IPS-NIHi7 (cell line): ENCODE measurements around the gene HHEX.
"Not testable (repeated sequence)": the region's sequence is repeated elsewhere in the genome, so short reads cannot be mapped to it uniquely, and the experiment has no call there.

Source experiments
- DNase-seq: peaks from one replicate; pipeline ENCODE4 v3.0.0; 2012; ENCODE audit warnings: mixed read lengths; ENCODE audit errors: extremely low spot score

Gene HHEX

DNA sequence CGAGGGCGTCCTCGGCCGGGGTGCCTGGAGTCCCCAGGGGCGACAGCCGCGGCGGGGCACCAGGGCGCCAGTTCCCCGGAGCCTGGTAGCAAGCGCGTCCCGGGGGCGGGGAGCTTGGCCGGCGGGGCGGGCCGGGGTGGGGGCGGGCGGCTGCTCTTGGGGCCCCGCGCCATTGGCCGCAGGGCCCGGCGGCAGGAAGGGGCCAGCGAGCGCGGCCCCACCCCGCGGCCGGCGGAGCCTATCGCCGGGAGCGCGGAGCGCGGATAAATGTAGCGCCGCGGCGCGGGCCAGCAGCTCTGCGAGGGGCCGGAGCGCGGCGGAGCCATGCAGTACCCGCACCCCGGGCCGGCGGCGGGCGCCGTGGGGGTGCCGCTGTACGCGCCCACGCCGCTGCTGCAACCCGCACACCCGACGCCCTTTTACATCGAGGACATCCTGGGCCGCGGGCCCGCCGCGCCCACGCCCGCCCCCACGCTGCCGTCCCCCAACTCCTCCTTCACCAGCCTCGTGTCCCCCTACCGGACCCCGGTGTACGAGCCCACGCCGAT, at the start of gene HHEX:
Gene HHEX, plus strand, starts transcription at position 293 of the 548 bp plus-strand sequence. Its CDS starts 32 bp downstream, at position 325.
- peak; percentile 69 for DNase-seq

DNA sequence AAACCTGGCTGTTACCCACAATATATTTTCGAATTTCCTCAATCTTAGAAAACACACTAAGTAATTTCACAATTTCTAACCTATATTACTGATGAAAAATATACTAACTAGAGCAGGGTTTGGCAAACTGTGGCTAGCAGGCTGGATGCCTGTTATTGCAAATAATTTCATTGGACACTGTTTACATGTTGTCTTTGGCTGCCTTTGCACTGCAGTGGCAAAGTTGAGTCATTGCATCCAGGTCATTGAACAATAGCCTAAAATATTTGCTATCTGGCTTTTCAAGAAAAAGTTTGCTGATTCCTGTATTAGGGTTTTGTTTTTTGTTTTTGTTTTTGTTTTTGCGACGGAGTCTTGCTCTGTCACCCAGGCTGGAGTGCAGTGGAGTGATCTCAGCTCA, 49.6 kb upstream of the HHEX start:
- no peak for DNase-seq

DNA sequence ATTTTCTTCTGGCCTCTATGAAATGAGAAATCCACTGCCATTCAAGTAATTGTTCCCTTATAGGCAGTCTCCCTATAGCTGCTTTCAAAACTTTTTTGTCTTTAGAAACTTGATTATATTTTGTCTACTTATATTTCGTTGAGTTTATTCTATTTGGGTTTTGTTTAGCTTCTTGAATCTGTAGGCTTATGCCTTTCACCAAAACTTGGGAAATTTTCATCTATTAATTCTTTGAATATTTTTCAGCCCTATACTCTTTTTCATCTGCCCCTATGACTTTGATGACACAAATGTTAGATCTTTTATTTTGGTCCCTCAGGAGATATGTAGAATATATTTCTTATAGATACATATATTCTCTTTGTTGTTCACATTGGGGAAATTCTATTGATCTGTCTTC, 48.3 kb upstream of the HHEX start:
- DNase-seq = no peak

DNA sequence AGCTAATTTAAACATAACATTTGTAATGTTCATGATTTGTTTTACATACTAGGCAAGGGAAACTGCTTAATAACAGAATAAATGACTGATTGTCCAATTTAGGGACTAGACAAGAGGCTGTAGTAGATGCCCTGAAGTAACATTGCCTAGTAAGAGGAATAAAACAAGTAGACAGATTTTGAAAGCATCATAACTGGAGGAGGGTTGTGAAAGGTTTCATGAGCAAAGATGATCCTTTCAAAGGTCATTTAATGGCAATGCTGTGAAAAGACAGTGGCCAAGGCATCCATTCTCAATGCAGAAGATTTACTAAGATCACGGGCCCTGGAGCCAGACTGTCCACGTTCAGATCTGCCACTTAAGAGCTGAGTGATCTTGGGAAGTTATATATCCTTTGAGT, 44.8 kb upstream of the HHEX start:
- DNase-seq = no peak

DNA sequence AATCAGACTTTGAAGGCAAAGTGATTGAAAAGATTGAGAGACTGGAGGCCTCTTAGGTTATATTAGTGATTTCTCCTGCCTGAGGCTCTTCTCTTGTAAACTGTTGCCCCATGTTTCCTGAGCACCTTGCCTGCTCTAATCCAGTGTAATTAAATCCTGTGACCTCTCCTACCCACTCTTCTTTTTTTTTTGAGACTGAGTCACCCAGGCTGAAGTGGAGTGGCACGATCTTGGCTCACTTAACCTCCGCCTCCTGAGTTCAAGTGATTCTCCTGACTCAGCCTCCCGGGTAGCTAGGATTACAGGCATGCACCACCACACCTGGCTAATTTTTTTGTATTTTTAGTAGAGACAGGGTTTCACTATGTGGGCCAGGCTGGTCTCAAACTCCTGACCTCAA, 38.9 kb upstream of the HHEX start:
- not testable (repeated sequence) for DNase-seq

DNA sequence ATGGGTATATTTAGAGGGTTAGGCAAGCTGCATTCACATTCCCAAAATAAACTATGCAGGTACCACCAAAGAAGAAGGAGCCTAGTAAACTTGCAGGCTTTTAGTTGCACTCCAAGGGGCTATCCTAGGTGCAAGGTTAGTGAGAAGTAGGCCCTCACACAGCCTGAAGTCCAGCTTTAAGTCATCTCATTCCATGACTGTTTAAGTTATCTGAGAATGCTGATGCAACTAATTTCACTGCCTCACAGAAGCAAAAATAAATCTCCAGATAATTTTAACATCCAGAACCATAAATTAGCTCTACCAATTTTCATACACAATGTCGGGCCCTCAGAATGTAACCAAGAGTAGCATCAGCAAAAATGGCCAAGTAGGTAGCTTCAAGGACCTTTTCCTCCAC, 34.3 kb upstream of the HHEX start:
- DNase-seq = no peak

DNA sequence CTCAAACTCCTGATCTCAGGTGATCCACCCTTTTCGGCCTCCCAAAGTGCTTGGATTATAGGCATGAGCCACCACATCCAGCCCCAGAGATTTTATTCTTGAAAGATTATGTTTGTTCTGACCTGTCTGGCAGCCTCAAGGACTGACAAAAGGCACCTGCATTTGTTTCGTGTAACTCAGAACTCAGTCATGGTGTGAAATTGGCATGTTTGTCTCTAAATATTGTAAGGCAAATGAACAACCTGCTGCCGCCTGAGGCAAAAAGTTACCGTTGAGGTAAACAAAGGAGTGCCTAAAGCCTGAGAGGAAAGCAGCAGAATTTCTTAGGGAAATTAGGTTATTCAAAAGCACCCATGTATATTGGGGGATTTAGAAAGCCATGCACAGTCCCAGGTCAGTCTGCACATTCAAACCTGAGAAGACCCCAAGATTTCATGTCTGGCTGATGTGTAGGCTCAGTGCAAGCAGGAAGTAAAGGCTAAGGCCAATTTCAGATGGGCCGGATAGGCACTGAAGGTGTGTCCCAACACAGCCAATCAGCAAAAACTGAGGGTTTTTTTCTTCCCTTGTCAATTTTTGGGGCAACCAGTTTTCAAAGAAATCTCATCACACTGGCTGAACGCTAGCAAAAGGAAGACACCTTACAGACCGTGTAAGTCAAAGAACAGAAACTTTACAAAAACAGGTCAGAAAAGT, 33.3 kb upstream of the HHEX start:
- no peak for DNase-seq

DNA sequence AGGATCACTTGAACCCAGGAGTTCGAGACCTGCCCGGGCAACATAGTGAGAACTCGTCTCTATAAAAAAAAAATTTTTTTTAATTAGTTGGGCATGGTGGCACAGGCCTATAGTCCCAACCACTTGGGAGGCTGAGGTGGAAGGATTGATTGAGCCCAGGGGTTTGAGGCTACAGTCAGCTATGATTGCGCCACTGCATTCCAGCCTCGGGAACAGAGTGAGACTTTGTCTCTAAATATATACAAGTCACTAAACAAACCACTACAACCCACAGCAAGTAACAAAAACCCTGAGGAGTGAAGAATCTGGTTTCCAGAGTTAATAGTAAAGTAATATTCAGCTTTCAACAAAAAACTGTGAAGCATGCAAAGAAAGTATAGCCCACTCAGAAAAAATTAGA, 32.7 kb upstream of the HHEX start:
- DNase-seq = no peak

DNA sequence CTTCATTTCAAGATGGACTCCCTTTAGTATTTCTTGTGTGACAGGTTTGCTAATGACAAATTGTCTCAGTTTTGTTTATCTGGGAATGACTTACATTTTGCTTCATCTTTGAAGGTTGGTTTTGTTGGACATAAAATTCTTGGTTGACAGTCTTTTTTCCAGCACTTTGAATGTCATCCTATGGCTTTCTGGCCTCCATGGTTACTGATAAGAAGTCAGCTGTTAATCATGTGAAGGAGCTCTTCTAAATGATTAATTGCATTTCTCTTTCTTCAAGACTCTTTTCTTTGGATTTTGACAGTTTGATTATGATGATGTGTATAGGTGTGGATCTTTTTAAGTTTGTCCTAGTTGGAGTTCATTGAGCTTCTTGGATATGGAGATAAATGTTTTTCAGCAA, 26.9 kb upstream of the HHEX start:
- no peak for DNase-seq

DNA sequence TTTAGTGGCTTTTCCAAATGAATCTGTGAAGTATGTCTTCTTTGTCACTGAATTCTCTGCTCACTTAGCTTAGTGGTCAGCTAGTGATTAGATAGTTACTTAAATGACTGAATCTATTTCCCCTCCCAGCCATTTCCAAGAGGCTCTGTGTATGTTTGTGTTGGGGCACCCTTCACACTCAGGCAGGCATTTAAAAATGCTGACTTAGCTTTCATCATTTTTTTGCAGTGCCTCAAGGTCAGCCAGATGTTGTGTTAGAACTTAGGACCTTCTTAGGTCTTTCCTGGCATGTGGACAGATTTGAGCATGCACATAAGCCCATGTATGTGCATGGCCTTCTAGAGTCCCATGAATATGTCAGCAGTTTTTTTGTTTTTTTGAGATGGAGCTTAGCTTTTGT, 25.4 kb upstream of the HHEX start:
- DNase-seq = no peak

DNA sequence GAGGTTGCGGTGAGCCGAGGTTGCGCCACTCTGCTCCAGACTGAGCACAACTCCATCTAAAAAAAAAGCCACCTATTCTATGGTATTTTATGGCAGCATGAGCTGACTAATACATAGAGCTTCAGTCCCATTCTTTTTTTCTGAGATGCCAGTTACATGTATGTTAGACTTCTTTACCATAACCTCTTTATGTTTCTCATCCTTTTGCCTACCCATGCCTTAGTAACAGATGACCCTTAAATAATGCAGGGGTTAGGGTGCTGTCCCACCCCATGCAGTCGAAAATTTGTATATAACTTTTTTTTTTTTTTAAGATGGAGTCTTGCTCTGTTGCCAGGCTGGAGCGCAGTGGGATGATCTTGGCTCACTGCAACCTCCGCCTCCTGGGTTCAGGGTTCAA, 22.7 kb upstream of the HHEX start:
- DNase-seq = no peak

DNA sequence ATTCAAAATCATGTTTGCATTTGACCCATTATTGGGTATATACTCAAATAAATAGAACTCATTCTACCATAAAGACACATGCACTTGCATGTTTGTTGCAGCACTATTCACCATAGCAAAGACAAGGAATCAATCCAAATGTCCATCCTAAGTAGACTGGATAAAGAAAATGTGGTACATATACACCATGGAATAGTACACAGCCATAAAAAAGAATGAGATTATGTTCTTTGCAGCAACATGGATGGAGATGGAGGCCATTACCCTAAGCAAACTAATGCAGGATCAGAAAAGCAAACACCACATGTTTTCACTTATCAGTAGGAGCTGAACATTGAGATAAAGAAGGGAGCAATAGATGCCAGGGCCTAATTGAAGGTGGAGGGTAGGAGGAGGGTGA, 12.0 kb upstream of the HHEX start:
- DNase-seq = no peak

DNA sequence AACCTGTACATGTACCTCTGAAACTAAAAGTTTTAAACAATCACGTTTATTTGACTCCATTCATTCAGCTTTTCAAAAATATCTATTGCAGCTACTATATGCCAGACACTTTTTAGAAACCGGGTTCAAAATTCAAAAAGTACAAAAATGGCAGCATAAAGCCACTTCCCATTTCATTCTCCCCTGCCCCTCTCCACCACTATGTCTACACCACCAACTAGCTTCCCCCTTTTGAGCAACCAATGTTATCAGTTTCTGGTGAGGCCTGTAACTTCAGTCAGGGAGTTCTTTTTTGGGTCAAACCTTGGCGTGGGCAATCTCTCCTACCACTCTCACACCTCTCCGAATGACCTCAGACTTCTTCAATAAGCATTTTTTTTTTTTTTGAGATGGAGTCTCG, 11.5 kb upstream of the HHEX start:
- no peak for DNase-seq

DNA sequence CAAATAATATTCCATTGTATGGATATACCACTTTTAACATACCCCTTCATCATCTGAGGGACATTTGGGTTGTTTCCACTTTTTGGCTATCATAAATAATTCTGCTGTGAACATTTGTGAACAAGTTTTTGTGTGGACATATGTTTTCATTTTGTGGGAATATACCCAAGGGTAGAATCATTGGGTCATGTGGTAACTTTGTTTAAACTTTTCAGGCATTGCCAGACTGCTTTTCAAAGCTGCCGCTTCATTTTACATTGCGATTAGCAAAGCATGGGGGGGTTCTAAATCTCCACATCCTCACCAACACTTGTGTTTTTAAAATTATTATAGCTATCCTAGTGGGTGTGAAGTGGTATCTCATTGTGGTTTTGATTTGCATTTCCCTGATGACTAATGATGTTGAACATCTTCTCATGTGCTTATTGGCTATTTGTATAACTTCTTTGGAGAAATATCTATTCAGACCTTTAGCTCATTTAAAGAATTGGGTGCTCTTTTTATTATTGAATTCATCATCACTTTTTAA, 8.4 kb upstream of the HHEX start:
- no peak for DNase-seq

DNA sequence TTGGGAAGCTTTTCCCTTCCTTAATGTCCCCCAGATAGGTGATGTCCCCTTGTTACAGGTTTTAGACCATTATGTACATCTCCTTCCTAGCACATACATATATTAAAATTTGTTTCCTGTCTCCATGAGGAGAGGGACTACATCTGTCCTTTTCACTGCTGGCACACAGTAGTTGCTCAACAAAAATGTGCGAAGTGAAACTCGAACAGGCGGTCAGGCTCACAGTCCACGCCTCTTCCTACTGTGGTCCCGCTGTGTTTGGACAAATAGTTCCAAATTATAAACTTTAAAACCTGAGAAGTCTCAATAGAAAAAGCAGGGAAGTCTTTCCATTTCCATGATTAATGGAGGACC, 1.2 kb upstream of the HHEX start:
- DNase-seq = no peak

DNA sequence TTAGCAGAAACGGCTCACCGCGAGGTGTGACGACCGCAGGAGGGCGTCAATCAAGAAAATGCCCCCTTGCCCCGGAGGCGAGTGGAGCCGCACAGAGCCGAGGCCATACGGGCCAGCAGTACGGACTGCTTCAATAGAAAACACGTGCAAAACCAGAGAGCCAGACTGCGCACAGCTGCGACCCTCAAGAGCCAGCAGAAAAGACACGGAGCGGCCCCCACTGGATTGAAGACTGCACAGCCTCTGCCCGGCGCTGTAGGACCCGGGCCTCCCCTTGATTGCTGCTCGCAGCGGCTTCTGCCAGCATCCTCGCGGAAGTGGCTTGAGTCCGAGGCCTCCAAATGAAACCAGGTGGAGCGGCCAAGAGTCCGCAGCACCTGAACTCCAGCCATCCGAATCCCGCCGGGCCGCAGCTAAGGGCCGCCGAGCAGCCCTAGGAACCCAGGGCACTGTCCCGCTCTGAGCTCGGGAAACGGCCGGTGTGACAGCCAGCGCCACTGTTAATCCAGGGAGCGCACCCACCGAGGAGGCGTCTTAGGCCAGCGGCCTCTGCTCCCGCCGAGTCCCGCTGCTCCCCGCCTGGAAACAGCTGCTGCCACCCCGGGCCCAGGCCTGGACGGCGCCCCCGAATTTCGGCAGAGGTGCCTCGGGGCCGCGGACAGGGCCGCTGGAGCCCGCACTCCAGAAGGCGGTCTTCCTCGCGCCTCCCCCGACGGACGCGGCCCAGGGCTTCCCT, 660 bp upstream of the HHEX start:
- peak; percentile 39 for DNase-seq

DNA sequence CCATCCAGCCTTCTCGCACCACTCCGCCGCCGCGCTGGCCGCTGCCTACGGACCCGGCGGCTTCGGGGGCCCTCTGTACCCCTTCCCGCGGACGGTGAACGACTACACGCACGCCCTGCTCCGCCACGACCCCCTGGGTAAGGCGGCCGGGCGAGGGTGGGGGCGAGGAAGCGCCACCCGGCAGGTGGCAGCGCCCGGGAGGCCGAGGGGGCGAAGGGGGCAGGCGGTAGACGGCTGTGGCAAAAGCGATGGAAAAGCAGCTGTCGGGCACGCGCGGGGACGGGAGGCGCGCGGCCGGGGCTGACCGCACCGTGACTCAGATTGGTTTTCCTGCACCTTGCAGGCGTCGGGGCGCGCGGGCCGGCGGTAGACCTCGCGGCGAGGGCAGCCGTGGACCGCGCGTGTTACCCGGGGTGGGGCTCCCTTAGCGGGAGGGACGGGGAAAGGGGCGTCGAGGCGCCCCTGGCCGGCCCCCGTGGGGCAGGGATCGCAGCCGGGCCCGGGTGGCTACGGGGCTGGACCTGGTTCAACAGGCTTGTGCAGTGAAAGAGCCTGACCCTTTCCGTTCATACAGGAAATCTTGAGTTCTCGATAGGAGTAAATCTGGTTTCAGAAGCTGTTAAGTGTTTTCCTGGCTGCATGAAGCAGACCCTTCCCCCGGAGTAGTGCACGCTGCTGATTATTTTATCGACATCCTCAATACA, 608 bp downstream of the HHEX start:
- peak; percentile 40 for DNase-seq

DNA sequence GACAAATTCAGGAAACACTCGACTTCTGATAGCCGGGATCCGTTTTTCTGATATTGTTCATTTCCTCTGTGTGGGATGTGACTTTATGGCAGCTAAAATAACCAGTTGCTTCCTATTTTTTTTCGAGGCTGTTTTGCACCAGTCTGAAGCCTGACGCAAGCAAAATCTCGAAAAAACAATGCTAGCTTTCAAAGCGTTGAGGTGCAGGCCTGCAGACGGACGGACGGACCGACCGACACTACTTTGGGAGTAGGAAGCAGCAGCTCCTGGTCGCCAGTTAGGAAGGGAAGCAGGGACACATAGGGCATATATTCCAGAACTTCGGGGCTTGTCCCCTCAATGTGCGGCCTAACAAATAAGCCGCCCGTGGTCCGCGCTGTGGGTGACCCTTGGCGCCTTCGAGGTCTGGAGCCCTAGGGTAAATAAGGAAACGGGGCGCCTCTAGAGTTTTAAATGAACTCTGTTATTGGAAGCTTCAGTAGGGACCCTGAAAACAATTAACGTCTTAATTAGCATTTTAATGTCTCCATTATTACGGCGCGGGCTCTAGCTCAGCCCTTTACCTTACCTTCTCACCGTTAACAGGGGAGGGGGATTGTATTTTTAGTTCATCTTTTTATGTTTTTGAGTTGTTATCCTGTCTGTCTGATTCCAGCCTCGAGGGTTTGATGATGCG, 1.3 kb downstream of the HHEX start:
- DNase-seq = no peak

DNA sequence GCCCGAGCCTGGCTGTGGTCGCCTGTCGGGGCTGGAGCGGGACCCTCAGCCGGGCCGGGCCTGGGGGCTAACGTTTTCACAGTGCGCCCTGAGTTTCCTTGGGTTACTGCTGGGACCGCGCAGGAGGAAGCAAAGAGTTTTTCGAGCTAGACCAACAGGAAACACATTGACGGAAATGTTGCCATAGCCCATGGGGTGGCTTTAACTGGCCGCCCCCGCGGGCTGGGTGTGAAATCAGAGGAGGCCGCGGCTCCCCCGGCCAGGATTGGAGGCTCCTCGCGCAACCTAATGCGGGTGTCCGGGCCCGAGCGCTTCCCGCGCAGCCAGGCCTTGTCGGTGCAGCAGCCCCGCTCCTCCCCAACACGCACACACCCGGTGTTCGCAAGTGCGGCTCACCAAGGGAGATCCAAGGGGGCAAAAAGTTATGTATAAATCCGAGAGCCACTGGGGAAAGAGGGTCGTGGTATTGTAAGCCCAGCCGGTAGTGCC, 1.9 kb downstream of the HHEX start:
- peak; percentile 26 for DNase-seq

DNA sequence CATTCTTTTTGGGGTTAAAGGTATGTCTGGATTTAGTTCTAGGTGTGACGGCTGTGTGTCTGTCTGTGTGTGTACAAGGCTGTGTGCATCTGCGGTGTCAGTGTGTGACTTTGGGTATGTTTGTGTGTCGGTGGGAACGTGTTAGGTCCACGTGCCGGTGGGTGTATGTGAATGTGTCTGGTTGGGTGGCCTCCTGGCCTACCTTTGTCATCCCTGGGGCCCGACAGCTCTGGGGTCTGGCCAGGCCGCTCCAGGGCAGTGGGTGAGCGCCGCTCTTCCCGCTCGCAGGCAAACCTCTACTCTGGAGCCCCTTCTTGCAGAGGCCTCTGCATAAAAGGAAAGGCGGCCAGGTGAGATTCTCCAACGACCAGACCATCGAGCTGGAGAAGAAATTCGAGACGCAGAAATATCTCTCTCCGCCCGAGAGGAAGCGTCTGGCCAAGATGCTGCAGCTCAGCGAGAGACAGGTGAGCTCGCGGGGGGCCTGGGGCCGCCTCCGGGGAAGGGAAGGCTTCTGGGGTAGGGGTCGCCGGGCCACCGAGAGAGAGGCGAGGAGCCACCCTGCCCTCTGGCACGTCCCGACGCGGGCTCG, 2.4 kb downstream of the HHEX start:
- no peak for DNase-seq
